ENCODE measurements around the gene NOTCH4. TPM values are rescaled to one million over a fixed set of nuclear protein-coding genes. Genes with fewer than 3 reads are reported as not detected.

NOTCH4 gene
- total and polyA plus RNA-seq, 9 of the 15 experiments (the other 6 are each of a cell fraction or from before 2014, with no cell fraction given): 0.24 to 4.3 (median 1.7) TPM

DNA sequence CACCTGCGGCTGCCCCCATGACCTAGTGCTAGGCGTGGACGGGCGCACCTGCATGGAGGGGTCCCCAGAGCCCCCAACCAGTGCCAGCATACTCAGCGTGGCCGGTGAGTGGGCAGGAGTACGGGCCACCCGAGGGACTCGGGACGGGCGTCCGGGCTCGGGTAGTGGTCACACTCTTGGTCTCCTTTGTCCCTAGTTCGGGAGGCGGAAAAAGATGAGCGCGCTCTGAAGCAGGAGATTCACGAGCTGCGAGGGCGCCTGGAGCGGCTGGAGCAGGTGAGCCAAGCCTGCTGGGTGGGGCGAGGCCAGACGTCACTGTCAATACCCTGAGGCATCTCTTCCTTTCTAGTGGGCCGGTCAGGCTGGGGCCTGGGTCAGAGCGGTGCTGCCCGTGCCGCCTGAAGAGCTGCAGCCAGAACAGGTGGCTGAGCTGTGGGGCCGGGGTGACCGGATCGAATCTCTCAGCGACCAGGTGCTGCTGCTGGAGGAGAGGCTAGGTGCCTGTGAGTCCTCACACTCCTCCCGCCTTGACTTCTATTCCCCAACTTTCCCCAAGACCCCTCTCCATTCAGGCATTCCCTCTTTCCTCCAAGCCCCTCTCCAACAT, 56.6 kb downstream of the NOTCH4 start (continued):
- TF ChIP-seq MEF2A (IDR thresholded peaks at IDR 0.05; ENCODE audit: control insufficient read depth, low read depth, low read length): no peak
- no peak for TF ChIP-seq ZSCAN29 (IDR thresholded peaks at IDR 0.05)
- no peak for TF ChIP-seq MEIS2 (IDR thresholded peaks at IDR 0.05; ENCODE audit: partially characterized antibody)
- no peak for TF ChIP-seq BRCA1 (IDR thresholded peaks at IDR 0.05)
- TF ChIP-seq BRCA1 (CRISPR knock-in tag; IDR thresholded peaks at IDR 0.05): 0 out of 2 replicates have a peak, but pooled peaks have one; percentile 75
- TF ChIP-seq, protein P1, sequence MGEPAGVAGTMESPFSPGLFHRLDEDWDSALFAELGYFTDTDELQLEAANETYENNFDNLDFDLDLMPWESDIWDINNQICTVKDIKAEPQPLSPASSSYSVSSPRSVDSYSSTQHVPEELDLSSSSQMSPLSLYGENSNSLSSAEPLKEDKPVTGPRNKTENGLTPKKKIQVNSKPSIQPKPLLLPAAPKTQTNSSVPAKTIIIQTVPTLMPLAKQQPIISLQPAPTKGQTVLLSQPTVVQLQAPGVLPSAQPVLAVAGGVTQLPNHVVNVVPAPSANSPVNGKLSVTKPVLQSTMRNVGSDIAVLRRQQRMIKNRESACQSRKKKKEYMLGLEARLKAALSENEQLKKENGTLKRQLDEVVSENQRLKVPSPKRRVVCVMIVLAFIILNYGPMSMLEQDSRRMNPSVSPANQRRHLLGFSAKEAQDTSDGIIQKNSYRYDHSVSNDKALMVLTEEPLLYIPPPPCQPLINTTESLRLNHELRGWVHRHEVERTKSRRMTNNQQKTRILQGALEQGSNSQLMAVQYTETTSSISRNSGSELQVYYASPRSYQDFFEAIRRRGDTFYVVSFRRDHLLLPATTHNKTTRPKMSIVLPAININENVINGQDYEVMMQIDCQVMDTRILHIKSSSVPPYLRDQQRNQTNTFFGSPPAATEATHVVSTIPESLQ (CRISPR knock-in tag; IDR thresholded peaks at IDR 0.05): no peak
- no peak for TF ChIP-seq NCOA1 (IDR thresholded peaks at IDR 0.05; ENCODE audit: low read depth)
- TF ChIP-seq TAF9B (IDR thresholded peaks at IDR 0.05; ENCODE audit: partially characterized antibody): no peak
- TF ChIP-seq, protein P2, sequence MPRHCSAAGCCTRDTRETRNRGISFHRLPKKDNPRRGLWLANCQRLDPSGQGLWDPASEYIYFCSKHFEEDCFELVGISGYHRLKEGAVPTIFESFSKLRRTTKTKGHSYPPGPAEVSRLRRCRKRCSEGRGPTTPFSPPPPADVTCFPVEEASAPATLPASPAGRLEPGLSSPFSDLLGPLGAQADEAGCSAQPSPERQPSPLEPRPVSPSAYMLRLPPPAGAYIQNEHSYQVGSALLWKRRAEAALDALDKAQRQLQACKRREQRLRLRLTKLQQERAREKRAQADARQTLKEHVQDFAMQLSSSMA (CRISPR knock-in tag; IDR thresholded peaks at IDR 0.05): 0 out of 2 replicates have a peak, but pooled peaks have one; percentile 19
- TF ChIP-seq NFE2L1 (tag; IDR thresholded peaks at IDR 0.05; ENCODE audit: borderline replicate concordance, low read depth): no peak
- TF ChIP-seq LCOR (CRISPR knock-in tag; IDR thresholded peaks at IDR 0.05): 0 out of 2 replicates have a peak, but pooled peaks have one; percentile 3
- TF ChIP-seq EWSR1 (IDR thresholded peaks at IDR 0.05; ENCODE audit: borderline replicate concordance, low read depth, partially characterized antibody): no peak
- 0 out of 2 replicates have a peak, but pooled peaks have one; percentile 2 for TF ChIP-seq MYNN (IDR thresholded peaks at IDR 0.05)
- TF ChIP-seq MYNN (CRISPR knock-in tag; IDR thresholded peaks at IDR 0.05): no peak
- 0 out of 2 replicates have a peak, but pooled peaks have one; percentile 64 for TF ChIP-seq POLR2A (conservative IDR thresholded peaks at IDR 0.05)
- no peak for TF ChIP-seq PRPF4 (IDR thresholded peaks at IDR 0.05; ENCODE audit: insufficient read depth, low read depth, low read length, poor library complexity, severe bottlenecking)
- no peak for TF ChIP-seq ZNF146 (CRISPR knock-in tag; IDR thresholded peaks at IDR 0.05; ENCODE audit: unreplicated experiment)
- 0 out of 2 replicates have a peak, but pooled peaks have one; percentile 8 for TF ChIP-seq FOXP1 (CRISPR knock-in tag; IDR thresholded peaks at IDR 0.05)
- no peak for TF ChIP-seq XRCC4 (IDR thresholded peaks at IDR 0.05; ENCODE audit: extremely low read depth, insufficient read depth, insufficient read length)
- TF ChIP-seq, protein P3, sequence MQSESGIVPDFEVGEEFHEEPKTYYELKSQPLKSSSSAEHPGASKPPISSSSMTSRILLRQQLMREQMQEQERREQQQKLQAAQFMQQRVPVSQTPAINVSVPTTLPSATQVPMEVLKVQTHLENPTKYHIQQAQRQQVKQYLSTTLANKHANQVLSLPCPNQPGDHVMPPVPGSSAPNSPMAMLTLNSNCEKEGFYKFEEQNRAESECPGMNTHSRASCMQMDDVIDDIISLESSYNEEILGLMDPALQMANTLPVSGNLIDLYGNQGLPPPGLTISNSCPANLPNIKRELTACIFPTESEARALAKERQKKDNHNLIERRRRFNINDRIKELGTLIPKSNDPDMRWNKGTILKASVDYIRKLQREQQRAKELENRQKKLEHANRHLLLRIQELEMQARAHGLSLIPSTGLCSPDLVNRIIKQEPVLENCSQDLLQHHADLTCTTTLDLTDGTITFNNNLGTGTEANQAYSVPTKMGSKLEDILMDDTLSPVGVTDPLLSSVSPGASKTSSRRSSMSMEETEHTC (IDR thresholded peaks at IDR 0.05): no peak
- 0 out of 2 replicates have a peak, but pooled peaks have one; percentile 17 for TF ChIP-seq CAMTA2 (CRISPR knock-in tag; conservative IDR thresholded peaks at IDR 0.05)
- peak; percentile 79 for TF ChIP-seq ARHGAP35 (IDR thresholded peaks at IDR 0.05; ENCODE audit: partially characterized antibody)
- TF ChIP-seq, protein P4, sequence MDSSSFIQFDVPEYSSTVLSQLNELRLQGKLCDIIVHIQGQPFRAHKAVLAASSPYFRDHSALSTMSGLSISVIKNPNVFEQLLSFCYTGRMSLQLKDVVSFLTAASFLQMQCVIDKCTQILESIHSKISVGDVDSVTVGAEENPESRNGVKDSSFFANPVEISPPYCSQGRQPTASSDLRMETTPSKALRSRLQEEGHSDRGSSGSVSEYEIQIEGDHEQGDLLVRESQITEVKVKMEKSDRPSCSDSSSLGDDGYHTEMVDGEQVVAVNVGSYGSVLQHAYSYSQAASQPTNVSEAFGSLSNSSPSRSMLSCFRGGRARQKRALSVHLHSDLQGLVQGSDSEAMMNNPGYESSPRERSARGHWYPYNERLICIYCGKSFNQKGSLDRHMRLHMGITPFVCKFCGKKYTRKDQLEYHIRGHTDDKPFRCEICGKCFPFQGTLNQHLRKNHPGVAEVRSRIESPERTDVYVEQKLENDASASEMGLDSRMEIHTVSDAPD (CRISPR knock-in tag; IDR thresholded peaks at IDR 0.05): no peak
- TF ChIP-seq TCFL5 (CRISPR knock-in tag; conservative IDR thresholded peaks at IDR 0.05): no peak
- no peak for TF ChIP-seq KLF1 (tag; IDR thresholded peaks at IDR 0.05)
- TF ChIP-seq ZBTB8A (IDR thresholded peaks at IDR 0.05; ENCODE audit: partially characterized antibody): no peak

All from K562 (cell line).